NCI-H128 (cell line): ENCODE measurements around the gene ATP6V0E1.

Source experiments
- DNase-seq: peaks from one replicate; lab custom pipeline; 2025; ENCODE audit not compliant: unreplicated experiment; lab: John Stamatoyannopoulos, UW

The ATP6V0E1 gene

DNA sequence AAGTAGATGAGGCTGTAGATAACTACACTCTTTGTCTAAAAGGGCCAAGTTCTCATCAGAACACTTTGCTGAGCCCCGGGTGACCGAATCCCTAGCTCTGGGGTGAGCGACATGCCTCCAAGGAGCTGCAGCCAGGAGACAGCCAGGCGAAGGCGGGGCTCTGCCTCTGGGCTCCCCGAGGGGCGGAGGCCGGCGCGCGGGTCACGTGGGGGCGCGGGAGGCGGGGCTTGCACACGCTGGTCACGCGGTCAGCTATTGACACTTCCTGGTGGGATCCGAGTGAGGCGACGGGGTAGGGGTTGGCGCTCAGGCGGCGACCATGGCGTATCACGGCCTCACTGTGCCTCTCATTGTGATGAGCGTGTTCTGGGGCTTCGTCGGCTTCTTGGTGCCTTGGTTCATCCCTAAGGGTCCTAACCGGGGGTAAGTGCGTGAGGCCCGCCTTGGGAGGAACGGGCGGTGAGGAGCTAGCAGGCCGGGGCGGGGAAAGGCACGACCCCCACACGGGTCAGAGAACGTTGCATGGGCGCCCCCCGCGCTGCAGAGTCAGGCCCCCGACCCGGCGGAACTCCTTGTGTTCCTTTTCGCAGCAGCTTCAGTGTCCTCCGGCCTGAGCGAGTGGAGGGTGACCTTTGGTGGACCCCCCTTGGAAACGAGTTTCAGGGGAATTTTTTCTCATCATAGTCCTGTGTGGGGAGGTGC, at the start of gene ATP6V0E1:
TSS of gene ATP6V0E1 (plus strand) at position 230 of the 702 bp plus-strand sequence. CDS start at position 320, 90 bp downstream.
- peak; percentile 80 for DNase-seq

DNA sequence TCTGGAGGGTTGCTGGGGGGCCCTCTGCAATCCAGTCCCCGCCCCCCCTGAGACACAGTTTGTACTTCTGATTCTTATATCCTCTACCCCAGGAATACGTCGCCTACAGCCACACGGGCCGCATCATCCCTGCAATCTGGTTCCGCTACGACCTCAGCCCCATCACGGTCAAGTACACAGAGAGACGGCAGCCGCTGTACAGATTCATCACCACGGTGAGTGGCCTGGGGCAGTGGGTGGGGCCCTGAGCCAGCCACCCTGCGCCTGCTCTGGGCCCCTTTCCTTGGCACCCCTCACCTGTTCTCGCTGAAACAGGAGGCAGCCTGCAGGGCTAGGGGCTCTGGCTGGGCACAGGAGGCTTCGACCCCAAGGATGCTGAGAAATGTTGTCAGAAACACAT, 48.5 kb upstream of the ATP6V0E1 start:
- DNase-seq, result no peak

DNA sequence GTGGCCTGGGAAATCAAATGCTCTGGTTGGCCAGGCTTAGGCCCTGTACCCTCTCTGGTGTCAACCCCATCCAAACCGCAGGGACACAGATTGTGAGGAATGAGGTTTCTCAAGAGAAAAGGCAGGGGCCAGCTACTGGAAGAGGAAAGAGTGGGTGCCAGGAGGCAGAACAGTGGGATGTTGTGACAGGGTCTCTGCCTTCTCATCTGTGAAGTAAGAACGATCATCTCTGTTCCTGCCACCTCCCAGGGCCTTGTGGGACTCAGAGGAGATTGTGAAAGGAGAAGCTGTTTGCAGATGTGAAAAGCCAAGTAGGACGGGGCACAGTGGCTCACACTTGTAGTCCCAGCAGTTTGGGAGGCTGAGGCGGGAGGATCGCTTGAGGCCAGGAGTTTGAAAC, 47.2 kb upstream of the ATP6V0E1 start:
- DNase-seq, result no peak

DNA sequence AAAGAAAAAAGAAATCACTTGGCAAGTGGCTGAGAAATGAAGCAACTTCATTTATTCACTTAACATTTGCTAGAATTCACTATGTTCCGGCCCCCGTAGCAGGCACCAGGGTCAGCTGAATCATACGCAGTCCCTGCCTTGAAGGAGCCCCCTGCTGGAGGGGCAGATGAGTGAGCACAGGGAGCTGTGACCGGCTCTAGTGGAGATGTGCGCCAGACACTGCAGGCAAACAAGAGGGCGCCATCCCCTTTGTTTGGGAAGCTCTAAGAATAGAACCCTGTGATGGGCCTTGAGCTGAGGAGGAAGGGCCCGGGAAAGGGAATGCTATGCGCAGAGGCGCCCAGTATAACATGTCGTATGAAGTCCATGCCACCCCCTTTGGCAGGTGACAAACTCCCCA, 44.5 kb upstream of the ATP6V0E1 start:
- DNase-seq, result no peak

DNA sequence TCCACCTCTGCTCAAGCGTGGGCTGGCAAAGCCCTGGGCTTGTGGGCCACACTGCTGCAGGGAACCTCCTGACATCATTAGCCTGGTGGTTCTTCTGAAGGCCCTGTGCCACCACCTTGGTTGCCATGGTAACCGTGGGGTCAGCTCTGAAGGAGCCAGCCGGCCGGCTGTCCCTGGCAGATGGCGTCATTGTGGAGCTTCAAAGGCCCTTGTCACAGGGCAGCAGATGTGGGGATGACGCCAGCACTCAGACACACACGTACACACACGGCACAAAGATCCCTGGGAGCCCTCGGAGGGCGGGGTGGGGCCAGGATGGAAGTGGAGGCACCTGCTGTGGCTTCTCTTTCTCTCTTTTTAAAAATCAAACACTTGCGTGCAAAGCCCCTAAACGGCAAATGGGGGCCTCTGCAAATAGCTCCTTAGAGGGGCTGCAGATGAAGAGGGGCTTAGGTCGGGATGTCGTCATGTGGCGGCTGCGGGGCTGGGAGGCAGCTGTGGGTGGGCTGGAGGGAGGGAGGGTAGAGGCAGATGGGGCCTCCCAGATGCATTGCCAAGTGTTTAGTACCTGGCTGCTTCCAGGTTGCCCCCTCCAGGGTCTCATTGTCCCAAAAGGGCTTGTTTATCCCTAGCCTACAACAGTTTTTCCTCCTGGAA, 43.8 kb upstream of the ATP6V0E1 start:
- peak; percentile 39 for DNase-seq

DNA sequence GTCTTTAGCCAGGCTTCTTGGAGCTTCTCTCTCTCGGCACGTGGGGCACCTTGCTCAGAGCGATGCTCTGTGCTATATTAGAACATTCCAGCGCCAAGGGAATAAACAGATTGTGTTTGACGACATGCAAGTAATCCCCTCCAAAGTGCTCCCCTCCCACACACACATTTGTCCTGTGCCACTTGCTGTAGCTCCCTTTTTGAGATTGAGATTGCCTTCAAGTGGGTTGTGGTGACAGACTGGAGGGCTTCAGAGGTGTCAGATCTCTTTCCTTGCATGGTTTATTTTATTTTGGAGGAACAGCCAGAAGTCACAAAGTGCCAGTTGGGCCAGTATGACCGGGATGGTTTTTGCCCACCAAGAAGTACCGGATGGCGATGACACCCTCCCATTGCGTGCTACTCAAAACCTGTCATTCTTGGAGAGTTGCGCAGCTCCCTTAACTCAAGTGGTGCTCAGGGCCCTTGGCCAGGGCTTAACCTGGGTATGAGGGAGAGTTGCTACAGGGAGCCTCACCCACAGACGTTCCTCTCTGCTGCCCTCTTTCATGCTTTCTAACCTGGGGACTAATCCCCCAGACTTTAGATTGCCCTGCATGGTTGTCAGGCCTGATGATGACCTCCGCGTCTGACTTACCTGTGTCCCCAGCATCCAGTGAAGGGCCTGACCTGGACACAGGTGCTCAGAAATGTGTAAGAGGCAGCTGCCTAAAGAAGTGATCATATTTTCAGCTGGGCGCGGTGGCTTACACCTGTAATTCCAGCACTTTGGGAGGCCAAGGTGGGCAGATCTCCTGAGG, 43.1 kb upstream of the ATP6V0E1 start:
- DNase-seq, result no peak

DNA sequence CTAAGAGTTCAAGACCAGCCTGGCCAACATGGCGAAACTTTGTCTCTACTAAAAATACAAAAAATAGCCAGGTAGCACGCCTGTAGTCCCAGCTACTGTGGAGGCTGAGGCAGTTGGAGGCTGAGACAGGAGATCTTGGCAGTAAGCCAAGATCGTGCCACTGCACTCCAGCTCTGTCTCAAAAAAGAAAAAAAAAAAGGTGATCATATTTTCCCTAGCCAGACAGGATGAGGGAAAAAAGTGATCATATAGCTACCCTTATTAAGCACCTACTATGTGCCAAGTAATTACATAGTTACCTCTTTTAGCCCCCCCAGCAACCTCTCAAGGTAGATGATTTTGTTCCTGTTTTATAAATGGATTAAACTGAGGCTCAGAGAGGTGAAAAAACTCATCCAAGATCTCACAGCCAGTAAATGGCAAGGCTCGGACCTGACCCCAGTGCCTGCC, 42.5 kb upstream of the ATP6V0E1 start:
- no peak for DNase-seq

DNA sequence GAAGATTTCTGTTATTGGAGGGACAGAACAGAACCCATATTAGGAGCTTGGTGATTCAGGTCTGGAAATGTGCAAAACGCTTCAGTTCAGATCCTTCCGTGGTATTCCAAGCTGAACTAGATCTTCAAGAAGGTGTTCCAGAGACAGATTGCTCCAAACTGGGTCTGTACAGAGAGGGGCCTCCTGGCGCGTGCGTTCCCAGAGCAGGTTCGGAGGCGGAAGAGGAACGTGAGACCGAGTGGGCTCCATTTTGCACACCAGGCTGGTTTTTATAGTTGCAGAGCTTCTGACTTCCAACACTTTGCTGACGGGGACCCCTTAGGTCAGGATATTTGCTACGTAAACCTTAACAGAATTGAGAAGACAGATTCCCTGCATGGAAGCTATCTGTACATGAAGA, 41.0 kb upstream of the ATP6V0E1 start:
- DNase-seq, result no peak

DNA sequence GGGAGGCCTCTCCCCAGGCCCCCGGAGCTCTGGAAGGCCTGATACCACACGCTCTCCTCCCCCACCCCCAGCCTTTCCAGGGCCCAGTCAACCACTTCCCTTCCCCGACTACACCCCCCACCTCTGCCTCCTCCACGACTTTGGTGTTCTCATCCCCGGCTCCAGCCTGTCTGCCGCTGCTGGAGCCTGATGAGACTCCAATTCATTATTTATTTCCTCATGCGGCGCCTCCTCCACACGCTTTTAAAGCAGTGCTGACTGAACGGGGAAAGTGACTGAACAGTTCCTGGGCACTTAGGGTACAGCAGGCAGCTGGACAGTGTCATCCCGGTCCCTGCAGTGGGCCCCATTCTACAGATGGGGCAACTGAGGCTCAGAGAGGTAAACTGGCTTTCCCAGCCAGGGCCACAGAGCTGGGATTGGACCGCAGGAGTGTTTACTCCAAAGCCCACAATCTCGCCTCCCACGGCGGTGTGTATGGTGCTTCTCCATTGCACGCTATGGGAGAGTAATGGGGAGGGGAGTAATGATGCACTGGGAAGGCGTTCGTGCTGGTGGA, 40.2 kb upstream of the ATP6V0E1 start:
- no peak for DNase-seq

DNA sequence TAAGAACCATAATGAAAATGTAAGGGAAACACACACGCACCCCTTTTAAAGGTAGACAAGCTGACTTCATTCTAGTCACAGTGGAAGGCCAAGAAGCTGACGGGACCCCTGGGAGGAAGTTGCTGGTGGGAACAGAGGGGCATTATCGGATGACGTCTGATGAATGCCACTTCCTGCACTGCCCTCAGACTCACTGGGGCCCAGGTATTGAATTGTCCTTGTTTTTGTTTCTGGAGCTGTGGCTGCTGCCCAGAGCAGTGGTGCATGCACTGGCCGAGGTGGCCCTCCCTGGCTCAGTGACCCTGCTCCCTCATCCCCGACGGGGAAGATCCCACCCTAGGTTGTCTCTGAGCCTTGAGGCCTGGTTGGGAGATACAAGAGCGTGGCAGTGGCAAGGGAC, 39.7 kb upstream of the ATP6V0E1 start:
- no peak for DNase-seq

DNA sequence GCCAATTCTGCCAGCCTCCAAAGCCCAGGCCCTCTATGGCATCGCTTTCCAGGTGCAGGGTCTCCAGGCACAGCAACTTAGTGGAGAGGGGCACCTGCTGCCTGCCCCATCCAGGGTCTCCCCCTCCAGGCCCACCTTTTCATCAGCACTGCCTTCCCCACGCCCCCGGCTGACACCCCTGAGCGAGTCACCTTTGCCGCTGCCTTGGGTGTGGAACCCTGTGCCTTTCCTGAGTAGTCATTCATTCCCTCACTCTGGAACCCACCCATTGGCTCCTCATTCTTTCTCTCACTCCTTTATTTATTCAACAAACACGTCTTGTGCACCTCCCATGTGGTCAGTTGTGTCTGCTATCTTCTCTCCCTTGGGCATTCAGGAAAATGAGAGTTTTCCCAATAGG, 38.8 kb upstream of the ATP6V0E1 start:
- DNase-seq, result no peak

DNA sequence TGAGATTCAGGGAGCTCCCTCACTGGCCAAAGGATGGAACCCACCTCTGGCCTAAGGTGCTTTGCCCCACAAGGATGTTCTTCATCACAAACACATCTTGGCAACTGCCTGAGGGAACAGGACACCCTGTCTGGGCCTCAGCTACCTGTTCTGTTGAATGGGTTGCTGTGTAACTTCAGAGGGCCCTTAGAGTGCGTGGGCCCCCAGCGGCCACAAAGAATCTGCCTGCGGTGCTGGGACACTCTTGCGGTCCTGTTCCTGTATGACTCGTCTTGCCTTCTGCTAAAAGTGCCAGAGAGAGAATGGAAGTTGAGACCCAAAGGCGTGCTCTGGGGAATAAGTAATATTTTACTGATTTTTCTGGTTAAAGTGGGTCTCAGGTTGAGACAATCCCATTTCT, 38.4 kb upstream of the ATP6V0E1 start:
- no peak for DNase-seq

DNA sequence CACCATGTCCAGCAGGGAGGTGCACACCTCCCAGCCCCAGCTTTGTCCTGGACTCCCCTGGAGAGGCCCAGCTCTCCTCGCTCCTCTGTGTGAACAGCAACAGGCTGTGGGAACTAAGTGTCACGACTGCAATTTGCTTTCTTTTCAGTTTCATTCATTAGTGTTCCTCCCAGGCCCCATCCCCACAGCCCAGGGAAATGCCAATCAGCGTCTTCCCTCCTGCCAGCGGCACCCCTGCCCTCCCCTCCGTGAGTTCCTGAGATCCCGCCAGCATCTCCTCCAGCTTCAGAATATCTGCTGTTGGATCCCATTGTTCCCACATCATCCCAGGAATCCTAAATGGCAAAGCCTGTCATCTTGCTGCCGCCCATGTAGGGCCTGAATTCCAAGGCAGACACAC, 37.4 kb upstream of the ATP6V0E1 start:
- no peak for DNase-seq

DNA sequence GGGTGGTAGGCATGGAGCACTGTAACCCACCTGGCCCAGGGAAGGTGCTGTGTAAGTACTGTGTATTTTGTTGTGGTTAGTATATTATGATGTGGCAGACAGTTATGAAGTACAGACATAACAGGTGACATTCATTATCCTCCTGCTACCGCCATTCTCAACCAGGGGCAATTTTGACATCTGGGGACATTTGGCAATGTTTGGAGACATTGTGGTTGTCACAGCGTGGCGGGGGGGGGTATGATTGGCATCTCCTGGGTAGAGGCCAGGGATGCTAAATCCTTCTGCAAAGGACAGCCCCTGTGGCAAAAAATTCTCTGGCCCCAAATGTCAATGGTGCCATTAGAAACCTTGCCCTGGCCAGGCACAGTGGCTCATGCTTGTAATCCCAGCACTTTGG, 34.1 kb upstream of the ATP6V0E1 start:
- DNase-seq, result no peak

DNA sequence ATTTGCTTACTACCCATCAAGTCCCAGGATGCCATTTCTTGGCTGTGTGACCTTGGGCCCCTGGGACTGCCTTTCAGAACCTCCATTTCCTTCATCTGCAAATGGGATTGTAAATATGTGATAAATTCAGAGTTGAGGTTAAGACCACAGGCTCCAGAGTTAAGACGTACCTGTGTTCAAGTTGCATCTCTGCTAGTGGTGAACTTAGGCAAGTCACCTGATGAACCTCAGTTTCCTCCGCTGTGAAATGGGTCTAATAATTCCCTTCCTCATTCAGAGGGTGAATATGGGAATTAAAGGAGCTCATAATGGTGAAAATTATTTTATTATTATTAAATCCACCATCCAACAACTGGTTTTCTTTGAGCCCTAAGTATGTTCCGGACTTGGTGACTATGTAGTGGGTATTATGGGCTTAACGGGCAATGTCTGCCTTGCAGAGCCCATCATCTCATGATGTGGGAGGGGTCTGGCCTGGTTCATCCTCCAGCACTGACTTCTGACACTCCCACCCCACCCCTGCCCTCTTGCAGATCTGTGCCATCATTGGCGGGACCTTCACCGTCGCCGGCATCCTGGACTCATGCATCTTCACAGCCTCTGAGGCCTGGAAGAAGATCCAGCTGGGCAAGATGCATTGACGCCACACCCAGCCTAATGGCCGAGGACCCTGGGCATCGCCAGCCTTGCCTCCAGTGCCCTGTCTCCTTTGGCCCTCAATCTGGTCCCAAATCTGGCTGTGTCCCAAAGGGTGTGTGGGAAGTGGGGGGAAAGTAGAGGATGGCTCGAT, 33.2 kb upstream of the ATP6V0E1 start:
- DNase-seq, result no peak

DNA sequence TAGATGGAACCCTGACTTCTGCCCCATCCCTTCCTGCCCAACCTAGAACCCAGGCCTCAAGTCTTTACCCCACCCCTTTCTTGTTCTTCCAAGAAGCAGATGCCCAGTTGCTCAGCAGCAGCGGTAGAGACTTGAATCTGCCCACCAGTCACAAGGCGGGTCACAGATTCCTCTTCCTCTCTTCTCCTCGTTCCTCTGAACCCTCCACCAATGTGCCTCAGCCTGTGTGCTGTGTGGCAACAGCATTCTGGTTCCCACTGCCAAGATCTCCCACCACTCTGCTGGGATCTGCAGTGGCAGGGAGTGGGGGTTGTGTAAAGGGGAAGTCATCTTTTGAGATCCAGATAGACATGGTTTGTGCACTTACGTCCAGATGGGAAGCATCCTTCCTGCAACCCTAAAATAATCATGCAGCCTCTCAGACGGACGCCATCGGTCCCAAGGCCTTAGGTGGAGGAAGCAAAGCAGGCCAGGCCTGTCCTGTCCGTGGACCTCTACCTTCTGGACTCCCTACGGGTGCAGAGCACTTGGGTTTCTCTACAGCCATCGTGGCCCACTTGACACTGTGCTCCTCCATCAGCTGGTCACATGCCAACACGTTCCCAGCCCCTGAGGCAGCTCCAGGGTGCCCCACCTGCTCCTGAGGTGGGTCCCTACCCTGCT, 32.1 kb upstream of the ATP6V0E1 start:
- DNase-seq, result no peak

DNA sequence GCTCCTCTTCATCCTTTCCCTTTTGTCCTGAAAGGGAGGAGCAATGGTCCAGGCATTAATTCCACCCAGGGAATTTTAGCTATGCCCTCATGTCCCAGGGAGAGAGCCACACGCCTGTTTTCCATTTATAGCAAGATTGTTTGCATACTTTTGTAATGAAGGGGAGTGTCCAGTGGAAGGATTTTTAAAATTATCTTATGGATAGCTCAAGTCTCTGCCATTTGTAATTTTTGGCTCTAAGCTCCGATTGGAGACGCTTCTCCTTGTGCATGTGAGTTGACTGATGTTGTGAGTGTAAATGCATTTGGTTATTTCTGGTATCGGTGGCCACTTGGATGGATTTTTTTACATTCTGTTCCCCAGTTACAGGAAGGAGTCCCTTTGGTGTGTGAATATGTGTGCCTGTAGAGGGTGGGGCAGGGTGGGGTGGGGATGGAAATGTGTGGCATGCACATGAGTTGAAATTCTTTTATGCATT, 31.5 kb upstream of the ATP6V0E1 start:
- no peak for DNase-seq

DNA sequence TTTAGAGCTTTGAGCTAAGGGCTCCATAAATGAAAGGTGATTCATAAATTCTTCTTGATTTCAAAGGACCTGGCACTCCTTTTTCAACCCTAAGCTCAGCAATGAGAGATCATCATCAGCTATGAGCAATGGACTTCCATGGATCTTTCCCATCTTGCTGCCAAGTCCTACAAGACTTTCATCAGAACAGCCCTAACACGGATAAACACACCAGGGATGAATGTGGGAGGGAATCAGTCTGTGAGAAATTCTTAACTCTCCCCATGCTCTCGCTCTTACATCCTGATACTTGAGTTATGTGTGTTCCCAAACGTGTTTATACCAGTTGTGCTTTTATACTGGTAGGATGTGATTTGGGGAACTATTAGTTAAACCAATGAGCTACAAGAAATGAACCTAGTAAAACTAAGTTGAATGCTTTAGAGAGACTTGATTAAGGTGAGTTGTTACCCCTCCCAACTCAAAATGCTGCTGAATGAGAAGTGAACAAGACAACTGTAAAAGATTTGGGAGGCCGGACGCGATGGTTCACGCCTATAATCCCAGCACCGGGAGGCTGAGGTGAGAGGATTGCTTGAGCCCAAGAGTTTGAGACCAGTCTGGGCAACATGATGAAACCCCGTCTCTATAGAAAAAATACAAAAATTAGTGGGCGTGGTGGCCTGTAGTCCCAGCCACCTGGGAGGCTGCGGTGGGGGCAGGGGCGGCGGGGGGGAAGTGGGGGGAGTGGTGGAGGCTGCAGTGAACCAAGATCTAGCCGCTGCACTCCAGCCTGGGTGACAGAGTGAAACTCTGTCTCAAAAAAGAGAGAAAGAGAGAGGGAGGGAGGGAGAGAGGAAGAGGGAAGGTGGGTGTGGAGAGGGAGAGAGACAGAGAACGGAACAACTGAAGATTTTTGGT, 29.5 kb upstream of the ATP6V0E1 start:
- no peak for DNase-seq

DNA sequence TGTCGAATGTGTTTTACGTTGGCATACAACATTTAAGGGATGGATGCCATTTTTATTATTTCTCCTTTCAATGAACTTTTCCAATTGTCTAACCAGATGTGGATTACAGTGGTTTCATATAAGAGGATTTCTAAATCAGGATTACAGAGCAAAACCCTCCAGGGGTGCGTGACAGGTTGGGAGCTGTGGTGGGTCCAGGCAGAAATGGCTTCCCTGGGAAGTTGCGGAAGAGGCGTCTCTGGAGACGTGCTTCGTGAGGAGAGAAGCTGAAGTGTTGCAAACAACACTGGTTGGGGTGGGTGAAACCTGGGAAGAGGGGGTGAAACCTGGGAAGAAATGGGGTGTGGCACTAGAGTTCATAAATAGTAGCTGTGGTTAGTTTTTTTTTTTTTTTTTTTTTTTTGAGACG, 28.8 kb upstream of the ATP6V0E1 start:
- no peak for DNase-seq
